ENCODE results near the gene IFNL2. TPM values are rescaled to one million over a fixed set of nuclear protein-coding genes. Genes with fewer than 3 reads are reported as not detected.
A peak's percentile ranks its signal among the peaks of the same experiment; 100 is the strongest.
"Not testable (repeated sequence)": the region's sequence is repeated elsewhere in the genome, so short reads cannot be mapped to it uniquely, and the experiment has no call there.

The IFNL2 gene
- total RNA-seq, 4 donors from 2014 or later = not detected

- peak; percentile 49 to 74 for DNase-seq (ENCODE audit: low spot score in 2 of 2)
- no peak overlapping the region for H3K27ac ChIP-seq
- H3K27me3 ChIP-seq = peaks cover 41% of the 10 kb centered on the region
- H3K4me3 ChIP-seq = peak overlapping the region; percentile 31
- peaks cover 12% of the 10 kb centered on the region for H3K4me1 ChIP-seq
- WGBS = 36% methylated on average over 9 of the region's 71 CpGs
- no peaks in the 10 kb centered on the region for H3K36me3 ChIP-seq
- TF ChIP-seq POLR2A (IDR thresholded peaks at IDR 0.05) (no peak), POLR2AphosphoS5 (IDR thresholded peaks at IDR 0.05) (no peak), CTCF (IDR thresholded peaks at IDR 0.05) (no peak), EP300 (IDR thresholded peaks at IDR 0.05) (no peak)
- H3K9me3 ChIP-seq = no peaks in the 10 kb centered on the region
Observed at GRCh38 chr19:39307046-39307821, 39.0 kb downstream of the IFNL2 start.

- no peaks in the 10 kb centered on the region for H3K9me3 ChIP-seq
- no peak for TF ChIP-seq POLR2AphosphoS5 (IDR thresholded peaks at IDR 0.05)
- no peak for TF ChIP-seq CTCF (IDR thresholded peaks at IDR 0.05)
- TF ChIP-seq POLR2A (IDR thresholded peaks at IDR 0.05) = no peak
- no peak for TF ChIP-seq EP300 (IDR thresholded peaks at IDR 0.05)
- no peak overlapping the region for H3K27ac ChIP-seq
- H3K4me3 ChIP-seq = peak overlapping the region; percentile 31
- peaks cover 12% of the 10 kb centered on the region for H3K4me1 ChIP-seq
- H3K27me3 ChIP-seq = peaks cover 41% of the 10 kb centered on the region
- 38% methylated on average over 14 of the region's 82 CpGs for WGBS
- H3K36me3 ChIP-seq = no peaks in the 10 kb centered on the region
- peak; percentile 40 to 63 for DNase-seq (ENCODE audit: low spot score in 2 of 2)
Observed at GRCh38 chr19:39307822-39308530, 39.8 kb downstream of the IFNL2 start.

- Histone ChIP-seq H3K27me3 (peaks cover 41% of the 10 kb centered on the region), H3K36me3 (peaks cover 5% of the 10 kb centered on the region), H3K9me3 (no peaks in the 10 kb centered on the region), H3K4me1 (peaks cover 12% of the 10 kb centered on the region), H3K27ac (no peak overlapping the region), H3K4me3 (no peak overlapping the region)
- DNase-seq (ENCODE audit: low spot score in 2 of 2) = peak; percentile 52 to 73
- TF ChIP-seq EP300 (IDR thresholded peaks at IDR 0.05) = no peak
- no peak for TF ChIP-seq CTCF (IDR thresholded peaks at IDR 0.05)
- no peak for TF ChIP-seq POLR2A (IDR thresholded peaks at IDR 0.05)
- no peak for TF ChIP-seq POLR2AphosphoS5 (IDR thresholded peaks at IDR 0.05)
- 66% methylated on average over 11 of the region's 18 CpGs for WGBS
Observed at GRCh38 chr19:39308531-39309304, 40.5 kb downstream of the IFNL2 start.

GRCh38 chr19:39309305-39309670 lies 41.1 kb downstream of the IFNL2 start:
- not testable (repeated sequence) for H3K27ac ChIP-seq; DNase-seq (ENCODE audit: low spot score in 2 of 2); H3K4me3 ChIP-seq; H3K9me3 ChIP-seq
- 91% methylated on average over 7 of the region's 7 CpGs for WGBS
- H3K4me1 ChIP-seq = peaks cover 12% of the 10 kb centered on the region
- H3K27me3 ChIP-seq = peaks cover 36% of the 10 kb centered on the region
- peaks cover 11% of the 10 kb centered on the region for H3K36me3 ChIP-seq

- Histone ChIP-seq H3K36me3 (peaks cover 19% of the 10 kb centered on the region), H3K27me3 (peaks cover 22% of the 10 kb centered on the region), H3K27ac (no peak overlapping the region), H3K4me3 (no peak overlapping the region), H3K4me1 (peaks cover 12% of the 10 kb centered on the region), H3K9me3 (no peaks in the 10 kb centered on the region)
- 71% methylated on average over 11 of the region's 11 CpGs for WGBS
- TF ChIP-seq CTCF (IDR thresholded peaks at IDR 0.05) (no peak), POLR2AphosphoS5 (IDR thresholded peaks at IDR 0.05) (no peak), EP300 (IDR thresholded peaks at IDR 0.05) (no peak), POLR2A (IDR thresholded peaks at IDR 0.05) (no peak)
- no peak for DNase-seq (ENCODE audit: low spot score in 2 of 2)
Observed at GRCh38 chr19:39310558-39311311, 42.5 kb downstream of the IFNL2 start.

Data from suprapubic skin (tissue), 4 donors.